ENCODE results near the gene ICAM3.

- TF ChIP-seq EZH2phosphoT487 (IDR thresholded peaks at IDR 0.05; ENCODE audit: borderline replicate concordance, low read length) (no peak), CTCF (IDR thresholded peaks at IDR 0.05; ENCODE audit: low read depth, low read length, poor library complexity, severe bottlenecking) (no peak)
Observed at GRCh38 chr19:10295847-10296591, 43.4 kb downstream of the ICAM3 start.
